Activated CD4-positive, alpha-beta T cell treated with anti-CD3 and anti-CD28 coated beads, Interleukin-2, amount 50 U/mL, for 24 hours (primary cell): ENCODE data around the gene ITM2C.

Experiments used
- DNase-seq, 2 donors: peaks; one replicate each; pipeline ENCODE4 v3.0.0-alpha.2; 2020; ENCODE audit warnings: low read depth in 1 of 2, low spot score in 1 of 2

The ITM2C gene

DNA sequence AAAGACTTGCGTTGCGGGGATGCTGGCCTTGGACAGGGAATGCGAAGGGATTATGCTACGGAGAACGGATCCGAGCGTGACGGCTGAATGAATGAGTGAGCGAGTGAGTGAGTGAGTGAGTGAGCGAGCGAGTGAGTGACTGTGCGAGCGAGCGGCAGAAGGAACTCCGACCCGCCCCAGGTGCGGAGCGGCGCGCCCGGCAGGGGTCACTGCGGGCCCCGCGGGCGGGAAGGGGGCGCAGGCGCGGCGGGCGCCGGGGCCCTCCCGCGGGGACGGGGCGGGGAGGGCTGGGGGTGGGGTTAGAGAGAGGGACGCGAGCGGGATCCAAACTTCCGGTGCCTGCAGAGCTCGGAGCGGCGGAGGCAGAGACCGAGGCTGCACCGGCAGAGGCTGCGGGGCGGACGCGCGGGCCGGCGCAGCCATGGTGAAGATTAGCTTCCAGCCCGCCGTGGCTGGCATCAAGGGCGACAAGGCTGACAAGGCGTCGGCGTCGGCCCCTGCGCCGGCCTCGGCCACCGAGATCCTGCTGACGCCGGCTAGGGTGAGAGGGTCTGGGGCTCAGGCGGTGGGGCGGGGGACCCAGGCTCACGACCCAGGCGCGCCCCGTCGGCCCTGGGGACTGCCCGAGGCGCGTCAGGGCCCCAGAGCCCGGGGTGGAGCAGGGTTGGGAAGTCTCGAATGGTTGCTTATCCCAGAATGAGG is at the start of gene ITM2C:
ITM2C (plus strand) TSS at position 338 of the 702 bp plus-strand sequence; CDS start at position 422, 84 bp downstream.
- DNase-seq = peak; percentile 44 to 62

GRCh38 chr2:230815088-230815487 is 49.7 kb upstream of the ITM2C start:
- no peak for DNase-seq

DNA sequence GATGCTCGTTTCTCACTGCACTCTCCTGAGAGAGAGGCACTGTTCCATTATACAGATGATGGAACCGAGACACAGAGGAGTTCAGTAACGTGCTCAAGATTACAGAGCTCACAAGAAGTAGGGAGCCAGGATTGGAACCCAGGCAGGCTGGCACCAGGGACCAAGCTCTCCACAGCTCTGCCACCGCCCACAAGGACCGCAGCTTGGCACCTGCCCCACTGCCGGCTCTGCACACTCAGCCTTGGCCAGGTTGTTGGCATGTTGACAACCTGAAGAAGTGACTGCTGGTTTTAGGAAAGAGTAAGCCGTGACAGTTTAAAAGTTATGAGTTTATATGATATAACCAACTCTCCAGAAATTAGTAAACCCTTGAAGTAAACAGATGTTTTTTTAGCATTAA is 48.0 kb upstream of the ITM2C start:
- DNase-seq = no peak

GRCh38 chr2:230819433-230819832 is 45.3 kb upstream of the ITM2C start:
- no peak for DNase-seq

DNA sequence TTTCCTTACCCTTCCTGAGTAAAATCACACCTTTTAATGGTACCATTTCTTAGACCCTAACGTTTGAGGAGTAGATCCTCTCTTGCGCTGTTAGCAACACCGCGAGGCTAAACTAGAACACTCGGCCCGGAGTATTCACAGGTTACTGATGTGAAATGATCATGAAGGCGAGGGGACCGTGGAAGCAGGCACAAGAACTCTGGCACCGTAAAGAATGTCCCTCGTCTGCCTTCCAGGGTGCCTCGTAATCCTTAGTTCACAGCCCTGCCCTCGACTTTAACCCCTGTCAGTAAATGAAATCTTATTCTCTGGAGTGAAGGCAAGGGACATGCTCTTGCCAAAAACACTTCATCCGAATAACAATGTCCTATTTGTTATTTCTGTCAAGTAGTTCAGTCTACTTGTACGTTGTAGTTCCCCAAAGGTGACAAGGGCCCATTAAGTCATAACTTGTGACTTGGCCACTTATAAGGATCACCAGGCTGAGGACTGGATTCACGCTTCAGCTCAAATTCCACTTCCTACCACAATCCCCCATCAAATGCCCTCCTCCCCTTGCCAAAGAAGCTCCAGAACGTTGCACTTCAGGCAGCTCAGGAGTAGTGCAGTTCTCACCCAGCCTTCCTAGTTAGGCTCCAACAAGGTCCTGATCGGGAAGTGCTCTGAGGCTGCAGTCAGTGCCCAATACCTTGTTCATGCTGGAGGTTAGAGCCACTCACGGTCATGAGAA is 43.3 kb upstream of the ITM2C start:
- no peak for DNase-seq

GRCh38 chr2:230821991-230822520 is 42.7 kb upstream of the ITM2C start:
- DNase-seq = no peak

- no peak for DNase-seq
These were observed 41.3 kb upstream of the ITM2C start for GRCh38 chr2:230823264-230823964.

DNA sequence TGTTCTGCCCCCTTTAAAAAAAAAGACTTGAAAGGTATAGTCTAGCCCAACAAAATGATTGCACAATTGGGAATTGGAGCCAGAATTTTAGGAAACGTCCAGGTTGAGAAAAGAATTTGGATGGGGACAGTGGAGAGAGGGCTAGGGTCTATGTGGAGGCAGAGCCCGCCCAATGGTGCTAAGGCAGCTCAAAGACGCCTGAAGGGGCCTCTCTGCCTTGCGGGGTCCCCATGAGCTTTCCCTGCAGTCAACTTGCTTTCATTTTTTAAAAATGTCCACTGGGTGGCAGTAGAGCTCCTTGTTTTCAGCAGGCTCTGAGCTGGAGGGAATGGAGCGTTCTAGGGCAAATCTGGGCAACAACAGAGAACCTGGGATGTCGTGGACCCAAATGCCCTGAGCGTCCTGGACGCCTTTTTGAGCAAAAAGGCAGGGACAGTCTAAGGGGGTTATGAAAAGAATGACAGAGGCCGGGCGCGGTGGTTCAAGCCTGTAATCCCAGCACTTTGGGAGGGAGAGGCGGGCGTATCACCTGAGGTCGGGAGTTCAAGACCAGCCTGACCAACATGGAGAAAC is 40.2 kb upstream of the ITM2C start:
- DNase-seq = peak in 1 of 2 donors; percentile 67

GRCh38 chr2:230825354-230825753 is 39.4 kb upstream of the ITM2C start:
- no peak for DNase-seq

DNA sequence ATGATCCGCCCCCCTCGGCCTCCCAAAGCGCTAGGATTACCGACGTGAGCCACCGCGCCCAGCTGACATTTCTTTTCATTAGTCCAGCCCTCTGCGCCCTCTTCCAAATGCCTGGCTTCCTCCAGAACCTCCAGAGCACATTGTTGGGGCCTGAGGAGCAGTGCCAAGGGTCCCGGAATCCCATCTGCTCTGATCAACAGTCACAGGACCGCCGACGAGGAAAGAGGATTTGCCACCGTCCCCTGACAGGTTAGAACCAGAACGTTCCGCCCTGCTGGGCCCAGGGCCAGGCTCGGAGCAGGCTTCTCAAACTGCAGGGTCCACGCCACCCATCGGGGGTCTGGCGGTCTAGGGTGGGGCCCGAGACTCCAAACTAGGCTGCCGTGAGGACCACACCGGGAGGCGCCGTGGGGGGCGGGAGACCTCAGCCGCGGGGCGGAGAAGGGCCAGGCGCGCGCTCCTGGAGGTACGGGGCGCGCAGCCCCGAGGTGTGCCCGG is 36.9 kb upstream of the ITM2C start:
- DNase-seq = no peak

DNA sequence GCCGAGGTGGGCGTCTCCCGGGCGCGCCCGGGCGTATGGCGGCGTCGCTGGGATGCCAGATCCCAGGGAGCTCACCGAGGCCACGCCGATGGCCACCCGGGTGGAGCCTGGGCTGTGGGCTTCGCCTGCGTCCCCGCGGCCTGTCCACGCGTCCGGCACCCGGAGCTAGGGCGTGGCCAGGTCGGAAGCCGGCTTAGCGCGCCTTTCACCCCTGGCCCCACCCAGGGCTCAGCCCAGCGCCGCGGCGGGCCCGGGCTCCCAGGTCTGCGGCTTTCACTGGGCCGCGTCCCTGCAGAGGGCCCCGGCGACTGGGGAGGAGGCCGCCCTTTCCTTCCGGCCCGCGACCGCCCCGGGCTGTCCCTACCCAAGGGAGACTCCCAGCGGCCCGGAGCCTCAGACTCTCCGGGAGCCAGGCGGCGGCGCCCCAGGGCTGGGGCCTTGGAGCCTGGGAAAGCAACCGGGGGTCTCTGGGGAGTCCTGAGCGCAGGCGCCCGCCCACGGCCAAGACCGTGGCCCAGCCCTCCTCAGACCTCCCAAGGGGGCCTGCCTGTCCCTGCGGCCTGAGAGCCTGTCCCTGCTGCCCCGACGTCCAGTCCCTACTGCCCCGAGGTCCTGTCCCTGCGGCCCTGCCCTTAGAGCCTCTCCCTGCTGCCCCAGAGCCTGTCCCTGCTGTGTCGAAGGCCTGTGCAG is 36.3 kb upstream of the ITM2C start:
- DNase-seq = no peak

GRCh38 chr2:230829293-230829692 is 35.4 kb upstream of the ITM2C start:
- DNase-seq = no peak

DNA sequence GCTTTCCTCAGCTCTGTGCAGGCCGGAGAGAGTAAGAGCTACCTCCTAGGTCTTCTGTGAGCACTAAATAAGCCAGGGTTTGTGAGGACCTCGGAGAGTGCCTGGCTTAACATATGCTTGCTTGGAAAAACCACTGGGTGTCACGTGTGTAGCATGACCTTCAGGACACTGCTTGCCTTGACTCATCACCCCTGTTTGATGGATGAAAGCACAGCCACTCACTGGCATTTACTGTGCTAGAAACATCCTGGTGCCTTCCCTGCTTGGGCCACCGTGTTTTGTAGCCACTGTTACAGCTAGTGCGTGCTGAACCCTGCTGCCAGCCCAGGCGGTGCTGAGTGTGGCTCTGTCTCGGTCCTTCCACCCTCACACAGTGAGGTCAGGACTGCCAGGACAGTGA is 34.8 kb upstream of the ITM2C start:
- no peak for DNase-seq

DNA sequence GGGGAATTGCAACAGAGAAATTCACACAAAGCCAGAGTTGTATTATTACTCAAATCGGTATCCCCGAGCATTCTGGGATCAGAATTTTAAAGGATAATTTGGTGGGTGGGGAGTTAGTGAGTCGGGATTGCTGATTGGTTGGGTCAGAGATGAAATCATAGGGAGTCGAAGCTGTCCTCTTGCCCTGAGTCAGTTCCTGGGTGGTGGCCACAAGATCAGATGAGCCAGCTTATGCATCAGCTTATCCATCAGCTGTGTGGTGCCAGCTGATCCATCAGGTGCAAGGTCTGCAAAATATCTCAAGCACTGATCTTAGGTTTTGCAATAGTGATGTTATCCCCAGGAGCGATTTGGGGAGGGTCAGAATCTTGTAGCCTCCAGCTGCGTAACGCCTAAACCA is 34.3 kb upstream of the ITM2C start:
- DNase-seq = no peak

GRCh38 chr2:230840301-230840700 is 24.4 kb upstream of the ITM2C start:
- DNase-seq = no peak

DNA sequence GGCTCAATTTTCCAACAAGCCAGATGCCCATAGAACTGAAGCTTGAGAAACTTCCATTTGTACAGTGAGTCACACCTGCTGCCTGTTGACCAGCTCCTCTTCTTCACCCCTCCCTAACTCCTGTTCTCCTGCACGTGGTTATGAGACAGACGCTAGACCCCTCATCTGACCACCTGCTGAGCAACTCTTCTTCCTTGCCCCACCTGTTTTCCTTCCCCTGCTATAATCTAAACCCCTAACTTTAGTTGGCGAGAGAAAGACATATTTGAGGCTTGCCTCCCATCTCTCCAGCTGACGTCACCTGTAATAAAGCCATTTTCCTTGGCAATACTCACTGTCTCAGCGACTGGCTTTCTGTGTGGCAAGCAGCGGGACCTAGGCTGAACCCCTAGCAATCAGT is 22.3 kb upstream of the ITM2C start:
- DNase-seq = no peak

- no peak for DNase-seq
These were observed 21.6 kb upstream of the ITM2C start for GRCh38 chr2:230843132-230843531.

- no peak for DNase-seq
These were observed 18.4 kb upstream of the ITM2C start for GRCh38 chr2:230846360-230846759.

DNA sequence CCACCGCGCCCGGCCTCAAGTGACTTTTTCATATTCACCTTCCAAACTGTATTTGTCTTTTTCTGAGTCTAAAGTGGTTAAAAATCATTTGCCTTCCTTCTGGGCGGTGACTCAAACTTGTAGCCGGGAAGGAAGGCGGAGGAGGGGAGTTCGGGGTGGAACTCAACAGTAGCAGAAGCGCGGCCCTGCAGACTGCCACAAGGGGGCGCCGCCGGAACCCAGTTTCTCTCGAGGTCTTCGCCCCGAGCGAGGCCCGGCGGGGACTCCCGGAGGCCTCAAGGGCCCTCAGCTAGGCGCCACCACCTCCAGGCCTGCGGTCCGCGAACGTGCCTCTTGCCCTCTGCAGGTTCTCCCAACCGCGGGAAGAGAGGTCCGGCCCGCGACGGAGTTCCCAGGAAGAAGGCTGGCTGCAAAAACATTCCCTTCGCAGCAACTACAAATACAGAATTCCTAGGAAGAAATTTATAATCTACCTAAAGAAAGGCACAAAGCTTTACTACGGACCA is 16.8 kb upstream of the ITM2C start:
- peak; percentile 85 to 90 for DNase-seq

DNA sequence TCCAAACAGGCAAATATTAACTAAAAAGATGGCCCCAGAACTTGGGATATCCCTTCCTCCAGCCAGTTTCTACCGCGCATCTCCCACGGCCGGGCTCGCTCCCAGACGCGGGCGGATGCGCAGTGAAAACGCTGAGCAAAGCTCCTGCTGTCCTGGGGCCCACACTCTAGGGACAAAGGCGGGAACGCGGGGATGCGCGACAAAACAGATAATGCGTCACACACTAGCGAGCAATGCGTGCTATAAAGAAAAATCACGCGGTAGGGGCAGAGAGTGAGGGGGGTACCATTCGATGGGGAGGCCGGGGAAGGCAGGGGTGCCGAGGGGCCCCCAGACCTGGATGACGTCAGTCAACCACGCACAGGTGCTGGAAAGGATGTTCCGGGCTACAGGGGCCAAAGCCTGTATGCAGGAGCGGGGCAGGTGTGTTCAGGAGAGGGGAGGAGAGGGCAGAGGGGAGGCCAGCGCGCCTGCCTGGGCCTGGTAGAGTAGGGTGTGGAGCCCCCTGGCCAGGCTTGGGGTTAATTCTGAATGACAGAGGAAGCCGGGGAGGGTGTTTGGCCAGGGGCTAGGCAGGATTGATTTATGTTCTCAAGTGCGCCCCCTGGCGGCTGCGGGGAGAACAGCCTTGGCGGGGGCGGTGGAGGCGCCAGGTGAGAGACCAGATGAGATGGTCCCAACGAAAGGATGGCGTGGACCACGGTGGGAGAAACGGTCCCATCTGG is 14.9 kb upstream of the ITM2C start:
- DNase-seq = peak; percentile 64 to 65
